Hippocampal formation (tissue), 2 donors: ENCODE results near the gene CGREF1.
"Not testable (repeated sequence)": the region's sequence is repeated elsewhere in the genome, so short reads cannot be mapped to it uniquely, and the experiment has no call there.

Experiments
- DNase-seq, 2 donors: peaks; one replicate each; lab custom pipeline; 2025; lab: John Stamatoyannopoulos, UW

Gene CGREF1

DNA sequence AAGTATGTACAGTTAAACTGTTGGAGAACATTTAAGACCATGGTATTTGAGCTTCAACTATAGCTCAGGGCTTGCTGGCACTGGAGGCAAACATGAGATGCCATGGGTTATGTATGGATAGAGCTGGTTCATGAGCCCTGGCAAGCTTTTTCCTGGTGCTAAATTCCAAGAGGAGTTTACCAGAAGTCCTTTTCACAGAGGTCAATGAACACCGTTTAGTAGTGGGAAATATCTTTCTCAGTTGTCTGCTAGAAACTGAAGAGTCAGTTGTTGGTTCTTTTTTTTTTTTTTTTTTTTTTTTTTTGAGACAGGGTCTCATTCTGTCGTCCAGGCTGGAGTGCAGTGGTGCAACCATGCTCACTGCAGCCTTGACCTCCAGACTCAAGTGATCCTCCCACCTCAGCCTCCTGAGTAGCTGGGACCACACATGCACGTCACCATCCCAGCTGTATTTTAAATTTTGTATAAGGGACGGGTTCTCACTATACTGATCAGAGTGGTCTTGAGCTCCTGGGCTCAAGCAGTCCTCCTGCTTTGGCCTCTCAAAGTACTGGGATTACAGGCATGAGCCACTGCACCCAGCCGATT lies 31.0 kb downstream of the CGREF1 start:
- DNase-seq: no peak

DNA sequence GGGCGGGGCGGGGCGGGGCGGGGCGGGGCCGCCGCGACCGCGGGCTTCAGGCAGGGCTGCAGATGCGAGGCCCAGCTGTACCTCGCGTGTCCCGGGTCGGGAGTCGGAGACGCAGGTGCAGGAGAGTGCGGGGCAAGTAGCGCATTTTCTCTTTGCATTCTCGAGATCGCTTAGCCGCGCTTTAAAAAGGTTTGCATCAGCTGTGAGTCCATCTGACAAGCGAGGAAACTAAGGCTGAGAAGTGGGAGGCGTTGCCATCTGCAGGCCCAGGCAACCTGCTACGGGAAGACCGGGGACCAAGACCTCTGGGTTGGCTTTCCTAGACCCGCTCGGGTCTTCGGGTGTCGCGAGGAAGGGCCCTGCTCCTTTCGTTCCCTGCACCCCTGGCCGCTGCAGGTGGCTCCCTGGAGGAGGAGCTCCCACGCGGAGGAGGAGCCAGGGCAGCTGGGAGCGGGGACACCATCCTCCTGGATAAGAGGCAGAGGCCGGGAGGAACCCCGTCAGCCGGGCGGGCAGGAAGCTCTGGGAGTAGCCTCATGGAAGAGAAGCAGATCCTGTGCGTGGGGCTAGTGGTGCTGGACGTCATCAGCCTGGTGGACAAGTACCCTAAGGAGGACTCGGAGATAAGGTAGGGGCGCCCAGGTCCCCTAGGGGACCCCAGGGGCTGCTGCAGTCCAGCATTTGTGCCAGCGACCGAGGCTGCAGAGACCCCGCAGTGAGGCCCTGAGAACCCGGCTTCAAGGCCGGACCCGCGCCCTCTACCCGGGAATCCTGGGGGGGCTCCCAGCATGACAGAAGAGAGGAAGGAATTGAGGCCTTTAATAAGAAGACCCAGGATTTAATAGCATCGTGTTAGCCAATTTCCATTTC lies 32.0 kb downstream of the CGREF1 start, which contains the start of gene KHK:
Gene KHK, plus strand, starts transcription at position 49 of the 870 bp plus-strand sequence. Its CDS starts 488 bp downstream, at position 537.
- no peak for DNase-seq

DNA sequence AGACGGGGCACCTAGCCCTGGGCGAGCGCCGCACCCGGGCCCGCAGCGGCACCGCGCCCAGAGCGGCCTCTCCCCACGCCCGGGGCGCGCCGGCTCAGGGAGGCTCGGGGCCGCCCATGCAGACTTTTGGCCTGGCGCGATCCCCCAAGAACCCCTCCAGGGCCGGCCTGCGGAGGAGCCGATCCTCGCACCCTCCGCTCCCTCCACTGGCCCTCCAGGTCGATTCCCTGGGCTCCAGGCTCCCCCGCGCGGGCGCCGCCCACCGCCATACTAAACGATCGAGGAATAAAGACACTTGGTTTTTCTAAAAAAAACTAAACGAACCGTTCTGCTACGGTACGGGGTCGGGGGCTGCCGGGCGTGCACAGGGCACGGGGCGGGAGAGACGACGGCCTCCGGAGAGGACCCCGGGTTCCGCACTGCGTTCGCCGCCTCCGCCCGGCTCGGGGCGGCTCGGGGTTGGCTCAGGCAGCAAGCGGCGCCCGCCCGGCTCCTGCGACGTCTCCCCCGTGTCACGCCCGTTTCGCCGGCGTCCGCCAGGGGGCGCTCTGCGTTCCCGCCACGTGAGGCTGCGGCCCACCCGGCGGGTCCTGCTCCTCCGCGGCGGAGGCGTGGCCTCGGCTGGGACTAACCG lies 32.7 kb downstream of the CGREF1 start:
- peak; percentile 92 to 94 for DNase-seq

DNA sequence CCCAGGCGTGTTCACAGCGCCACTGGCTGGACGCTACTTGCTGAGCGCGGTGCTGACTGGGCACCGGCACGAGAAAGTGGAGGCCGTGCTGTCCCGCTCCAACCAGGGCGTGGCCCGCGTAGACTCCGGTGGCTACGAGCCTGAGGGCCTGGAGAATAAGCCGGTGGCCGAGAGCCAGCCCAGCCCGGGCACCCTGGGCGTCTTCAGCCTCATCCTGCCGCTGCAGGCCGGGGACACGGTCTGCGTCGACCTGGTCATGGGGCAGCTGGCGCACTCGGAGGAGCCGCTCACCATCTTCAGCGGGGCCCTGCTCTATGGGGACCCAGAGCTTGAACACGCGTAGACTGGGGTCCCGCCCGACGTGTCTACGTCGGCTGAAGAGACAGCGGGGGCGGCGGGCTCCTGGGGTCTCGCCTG lies 33.2 kb downstream of the CGREF1 start:
- peak; percentile 49 to 62 for DNase-seq

DNA sequence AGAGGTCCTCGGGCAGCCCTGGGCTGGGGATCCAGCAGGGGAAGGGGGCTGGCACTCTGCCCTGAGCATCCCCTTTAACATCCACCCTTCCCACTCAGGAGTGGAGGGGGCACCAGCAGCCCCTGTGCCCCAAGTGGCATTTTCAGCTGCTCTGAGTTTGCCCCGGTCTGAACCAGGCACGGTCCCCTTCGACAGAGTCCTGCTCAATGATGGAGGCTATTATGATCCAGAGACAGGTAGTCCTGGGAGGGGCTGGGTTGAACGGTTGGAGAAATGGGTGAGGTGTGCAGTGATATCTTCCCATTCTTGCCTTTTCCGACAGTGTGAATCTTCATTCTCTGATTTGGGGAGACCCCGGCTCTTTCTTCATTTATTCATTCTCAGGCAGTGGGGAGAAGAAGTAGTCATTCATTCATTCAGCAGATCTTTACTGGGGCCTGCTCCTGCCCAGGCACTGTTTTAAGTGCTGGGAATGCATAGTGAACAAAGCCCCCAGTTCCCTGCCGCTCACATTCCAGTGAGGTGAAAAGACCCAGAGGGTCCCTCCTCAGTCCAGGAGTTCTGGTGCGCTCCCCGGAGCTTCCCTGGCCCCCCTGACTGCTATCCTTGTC lies 33.8 kb downstream of the CGREF1 start:
- DNase-seq: no peak

DNA sequence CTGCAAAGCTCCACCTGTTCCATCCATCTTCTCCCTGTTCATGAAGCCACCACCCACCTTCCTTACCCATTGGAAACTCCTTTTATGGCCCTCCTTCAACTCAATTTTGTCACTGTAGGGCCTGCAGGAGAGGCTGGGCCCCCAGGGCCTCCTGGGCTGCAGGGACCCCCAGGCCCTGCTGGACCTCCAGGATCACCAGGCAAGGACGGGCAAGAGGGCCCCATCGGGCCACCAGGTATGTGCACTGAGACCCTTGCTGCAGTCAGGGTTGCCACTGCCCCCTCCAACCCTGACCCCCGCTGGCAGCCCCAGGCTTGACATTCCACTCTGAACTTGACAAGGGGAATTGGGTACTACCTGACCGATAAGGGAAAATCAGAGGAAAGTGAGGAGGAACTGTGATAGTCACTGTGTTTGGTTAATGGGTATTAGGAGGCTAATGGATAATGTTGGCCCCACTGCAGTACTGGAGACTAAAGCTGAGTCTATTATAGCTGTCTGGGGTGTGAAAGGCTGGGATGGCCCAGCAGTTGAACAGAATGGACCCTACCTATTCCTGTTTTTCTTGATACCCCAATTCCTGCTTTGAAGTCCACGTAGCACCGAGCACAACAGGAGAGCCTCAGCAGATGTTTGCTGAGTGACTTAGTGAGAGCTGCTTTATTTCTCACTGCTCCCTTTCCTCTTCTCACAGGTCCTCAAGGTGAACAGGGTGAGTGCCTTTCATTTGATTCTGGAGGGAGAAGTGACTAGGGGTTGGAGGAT lies 34.4 kb downstream of the CGREF1 start:
- no peak for DNase-seq

GRCh38 chr2:27083410-27084296 lies 35.3 kb downstream of the CGREF1 start:
- no peak for DNase-seq

- no peak for DNase-seq
These were observed 36.0 kb downstream of the CGREF1 start for GRCh38 chr2:27082773-27083409.

DNA sequence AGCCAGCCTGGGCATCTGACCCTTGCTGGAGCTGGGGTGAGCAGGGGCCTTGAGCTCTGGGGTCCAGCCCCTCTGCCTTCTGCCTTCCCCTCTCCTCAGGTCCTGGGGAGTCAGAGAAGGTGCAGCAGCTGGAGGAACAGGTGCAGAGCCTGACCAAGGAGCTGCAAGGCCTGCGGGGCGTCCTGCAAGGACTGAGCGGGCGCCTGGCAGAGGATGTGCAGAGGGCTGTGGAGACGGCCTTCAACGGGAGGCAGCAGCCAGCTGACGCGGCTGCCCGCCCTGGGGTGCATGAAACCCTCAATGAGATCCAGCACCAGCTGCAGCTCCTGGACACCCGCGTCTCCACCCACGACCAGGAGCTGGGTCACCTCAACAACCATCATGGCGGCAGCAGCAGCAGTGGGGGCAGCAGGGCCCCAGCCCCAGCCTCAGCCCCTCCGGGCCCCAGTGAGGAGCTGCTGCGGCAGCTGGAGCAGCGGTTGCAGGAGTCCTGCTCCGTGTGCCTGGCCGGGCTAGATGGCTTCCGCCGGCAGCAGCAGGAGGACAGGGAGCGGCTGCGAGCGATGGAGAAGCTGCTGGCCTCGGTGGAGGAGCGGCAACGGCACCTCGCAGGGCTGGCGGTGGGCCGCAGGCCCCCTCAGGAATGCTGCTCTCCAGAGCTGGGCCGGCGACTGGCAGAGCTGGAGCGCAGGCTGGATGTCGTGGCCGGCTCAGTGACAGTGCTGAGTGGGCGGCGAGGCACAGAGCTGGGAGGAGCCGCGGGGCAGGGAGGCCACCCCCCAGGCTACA lies 36.8 kb downstream of the CGREF1 start:
- no peak for DNase-seq

DNA sequence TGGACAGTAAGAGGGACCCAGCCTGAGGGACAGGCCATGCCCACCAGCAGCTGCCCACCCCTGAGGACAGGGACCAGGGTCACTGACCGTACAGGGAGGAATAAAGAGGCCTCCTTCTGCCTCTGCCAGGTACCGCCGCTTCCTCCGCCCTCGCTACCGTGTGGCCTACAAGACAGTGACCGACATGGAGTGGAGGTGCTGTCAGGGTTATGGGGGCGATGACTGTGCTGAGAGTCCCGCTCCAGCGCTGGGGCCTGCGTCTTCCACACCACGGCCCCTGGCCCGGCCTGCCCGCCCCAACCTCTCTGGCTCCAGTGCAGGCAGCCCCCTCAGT lies 38.4 kb downstream of the CGREF1 start:
- no peak for DNase-seq

DNA sequence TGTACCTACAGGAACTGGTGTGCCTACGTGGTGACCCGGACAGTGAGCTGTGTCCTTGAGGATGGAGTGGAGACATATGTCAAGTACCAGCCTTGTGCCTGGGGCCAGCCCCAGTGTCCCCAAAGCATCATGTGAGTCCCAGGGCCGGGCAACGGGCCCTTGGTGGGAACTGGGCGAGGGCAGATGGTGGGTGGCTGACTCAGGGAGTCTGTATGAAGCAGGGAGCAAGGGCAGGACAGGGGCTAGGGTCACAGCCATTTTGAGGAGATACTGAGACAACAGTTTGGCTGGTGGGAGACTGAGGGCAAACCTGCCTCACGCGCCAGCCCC lies 38.8 kb downstream of the CGREF1 start:
- no peak for DNase-seq

DNA sequence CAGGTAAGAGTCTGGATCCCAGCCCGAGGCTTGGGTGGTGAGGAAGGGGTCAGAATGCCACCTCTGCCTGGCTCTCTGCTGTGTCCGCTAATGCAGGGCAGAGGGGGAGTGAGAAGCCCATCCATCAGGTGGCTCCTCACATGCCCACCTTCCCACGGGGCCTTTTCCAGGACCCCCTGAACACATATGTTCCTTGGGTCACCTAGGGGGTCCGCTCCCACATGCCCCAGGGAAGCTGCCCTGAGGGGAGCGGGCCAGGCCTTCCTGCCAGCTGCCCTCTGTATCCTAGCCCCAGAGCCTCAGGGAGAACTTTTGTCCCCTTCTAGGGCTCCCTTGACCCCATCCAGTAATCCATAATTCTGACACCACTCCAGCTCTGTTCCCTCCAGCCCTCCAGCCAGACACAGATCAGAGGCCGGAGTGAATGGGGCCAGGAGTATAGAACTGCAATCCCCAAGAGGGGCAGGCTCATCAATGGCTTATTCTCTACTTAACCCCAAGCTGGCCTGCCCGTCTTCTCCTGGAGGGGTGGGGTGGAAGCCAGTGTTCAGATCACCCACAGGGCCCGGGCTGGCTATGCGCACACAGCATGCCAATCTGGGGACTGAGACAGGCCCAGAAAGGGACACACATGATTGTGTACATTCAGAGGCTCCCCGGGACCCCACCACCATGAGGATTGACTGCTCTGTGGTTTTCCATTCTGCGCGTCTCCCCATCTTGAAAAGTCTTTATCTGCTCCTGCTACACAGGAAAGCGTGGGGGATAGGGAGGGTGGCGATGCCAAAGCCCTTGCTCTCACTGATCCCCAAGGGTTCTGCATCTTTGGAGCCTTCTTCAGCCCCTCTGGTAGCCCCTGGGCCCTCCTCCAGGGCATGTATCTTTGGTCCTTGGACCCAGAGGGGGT lies 39.4 kb downstream of the CGREF1 start:
- DNase-seq: no peak

DNA sequence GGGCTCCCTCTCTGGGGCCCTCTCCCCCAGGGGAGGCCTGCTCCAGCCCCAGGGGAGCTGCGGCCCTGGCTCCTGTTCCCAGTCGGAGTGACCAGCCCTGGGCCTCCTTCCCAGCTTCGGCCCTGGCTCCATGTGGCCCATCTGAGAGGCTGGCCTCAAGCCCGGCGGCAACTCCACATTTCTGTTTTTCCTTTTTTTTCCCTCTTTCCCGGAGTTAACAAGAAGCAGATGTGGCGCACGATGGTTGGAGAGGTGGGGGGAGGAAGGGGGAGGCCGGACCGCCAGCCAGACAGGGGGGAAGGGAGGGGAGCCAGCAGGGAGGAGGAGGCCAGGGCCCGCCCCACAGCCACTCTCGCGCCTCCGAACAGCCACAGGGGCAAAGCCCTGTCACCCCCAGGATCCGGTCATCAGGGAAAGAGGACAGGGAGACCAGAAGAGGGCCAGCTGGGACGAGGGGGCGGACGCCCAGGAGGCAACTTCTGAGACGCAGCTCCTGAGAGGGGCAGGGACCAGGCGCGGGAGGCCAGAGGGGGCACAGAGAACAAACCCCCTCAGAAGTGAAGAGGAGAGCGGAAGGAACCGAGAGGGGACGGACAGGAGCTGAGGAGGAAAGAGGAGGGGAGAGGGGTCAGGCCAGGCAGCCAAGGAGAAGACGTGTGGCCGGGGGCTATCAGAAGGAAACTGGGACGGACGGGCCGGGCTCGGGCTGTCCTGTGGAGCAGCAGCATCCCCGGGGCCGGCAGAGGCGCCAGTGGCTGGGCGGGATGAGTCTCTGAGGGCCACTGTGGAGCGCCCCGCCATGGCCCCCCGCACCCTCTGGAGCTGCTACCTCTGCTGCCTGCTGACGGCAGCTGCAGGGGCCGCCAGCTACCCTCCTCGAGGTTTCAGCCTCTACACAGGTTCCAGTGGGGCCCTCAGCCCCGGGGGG lies 40.4 kb downstream of the CGREF1 start, which contains the start of gene EMILIN1:
Gene EMILIN1, plus strand, starts transcription at position 349 of the 928 bp plus-strand sequence. Its CDS starts 451 bp downstream, at position 800.
- DNase-seq: peak; percentile 57 to 60

DNA sequence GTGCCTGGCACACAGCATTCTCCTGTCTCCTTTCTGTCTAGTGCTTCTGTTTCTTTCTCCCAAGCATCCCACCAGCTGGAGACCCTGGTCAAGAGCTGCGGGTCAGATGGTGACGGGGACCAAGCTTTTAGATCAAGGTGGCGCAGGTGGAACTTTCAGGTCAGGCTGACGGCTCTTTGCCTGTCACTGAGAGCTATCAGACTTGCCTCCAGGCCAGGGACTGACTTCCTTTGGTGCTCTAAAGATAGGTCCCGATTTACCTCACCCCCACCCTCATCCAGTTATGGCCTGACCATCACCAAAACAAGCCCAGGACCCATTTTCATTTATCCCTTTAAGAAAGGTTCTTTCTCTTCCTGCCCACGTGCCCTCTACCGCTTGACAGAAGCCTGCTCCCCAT lies 41.7 kb downstream of the CGREF1 start:
- no peak for DNase-seq

GRCh38 chr2:27076323-27076722 lies 42.6 kb downstream of the CGREF1 start:
- no peak for DNase-seq

DNA sequence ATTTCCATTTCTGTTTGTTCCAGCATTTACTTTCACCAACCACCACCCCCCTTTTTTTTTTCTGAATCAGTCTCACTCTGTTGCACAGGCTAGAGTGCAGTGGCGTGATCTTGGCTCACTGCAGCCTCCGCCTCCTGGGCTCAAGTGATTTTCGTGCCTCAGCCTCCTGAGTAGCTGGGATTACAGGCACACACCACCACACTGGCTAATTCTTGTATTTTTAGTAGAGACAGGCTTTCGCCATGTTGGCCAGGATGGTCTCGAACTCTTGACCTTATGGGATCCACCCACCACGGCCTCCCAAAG lies 43.4 kb downstream of the CGREF1 start:
- DNase-seq: not testable (repeated sequence)
